HUES48 (cell line): ENCODE data around the gene CDH12.

Experiments used
- H3K27ac ChIP-seq: one replicate; pipeline ENCODE4 v1.7.0; 2013; ENCODE audit warnings: low read depth, low read length, inconsistent platforms
- H3K27me3 ChIP-seq: 2 replicates; pipeline ENCODE4 v1.6.1; 2013; ENCODE audit warnings: mild to moderate bottlenecking, low read length; ENCODE audit not compliant: control insufficient read depth, insufficient read depth
- H3K36me3 ChIP-seq: 2 replicates; pipeline ENCODE4 v1.6.1; 2013; ENCODE audit warnings: low read length; ENCODE audit not compliant: control insufficient read depth, insufficient read depth
- H3K4me1 ChIP-seq: 2 replicates; pipeline ENCODE4 v1.6.1; 2013; ENCODE audit warnings: mild to moderate bottlenecking, low read length; ENCODE audit not compliant: control insufficient read depth, insufficient read depth
- H3K4me3 ChIP-seq: 2 replicates; pipeline ENCODE4 v1.5.1; 2013; ENCODE audit warnings: mild to moderate bottlenecking, low read depth, low read length
- H3K9ac ChIP-seq: 2 replicates; pipeline ENCODE4 v1.6.1; 2013; ENCODE audit warnings: mild to moderate bottlenecking, low read depth, low read length, moderate library complexity
- H3K9me3 ChIP-seq: 2 replicates; pipeline ENCODE4 v1.6.1; 2013; ENCODE audit warnings: low read length; ENCODE audit not compliant: control insufficient read depth, insufficient read depth

CDH12 gene

GRCh38 chr5:22473886-22474285 lies 379.3 kb downstream of the CDH12 start:
- Histone ChIP-seq H3K36me3 (no peaks in the 10 kb centered on the region), H3K9ac (no peak overlapping the region), H3K9me3 (no peaks in the 10 kb centered on the region), H3K4me1 (no peaks in the 10 kb centered on the region), H3K27me3 (no peaks in the 10 kb centered on the region), H3K27ac (no peak overlapping the region), H3K4me3 (no peak overlapping the region)

GRCh38 chr5:22471154-22471553 lies 382.0 kb downstream of the CDH12 start:
- no peaks in the 10 kb centered on the region for H3K4me1 ChIP-seq
- H3K36me3 ChIP-seq = no peaks in the 10 kb centered on the region
- no peak overlapping the region for H3K9ac ChIP-seq
- H3K4me3 ChIP-seq = no peak overlapping the region
- H3K27me3 ChIP-seq = no peaks in the 10 kb centered on the region
- no peak overlapping the region for H3K27ac ChIP-seq
- no peaks in the 10 kb centered on the region for H3K9me3 ChIP-seq

GRCh38 chr5:22470408-22470807 lies 382.7 kb downstream of the CDH12 start:
- H3K4me1 ChIP-seq = no peaks in the 10 kb centered on the region
- no peaks in the 10 kb centered on the region for H3K9me3 ChIP-seq
- no peak overlapping the region for H3K9ac ChIP-seq
- H3K27me3 ChIP-seq = no peaks in the 10 kb centered on the region
- H3K36me3 ChIP-seq = no peaks in the 10 kb centered on the region
- H3K27ac ChIP-seq = no peak overlapping the region
- H3K4me3 ChIP-seq = no peak overlapping the region

- H3K36me3 ChIP-seq = no peaks in the 10 kb centered on the region
- no peaks in the 10 kb centered on the region for H3K9me3 ChIP-seq
- no peak overlapping the region for H3K4me3 ChIP-seq
- H3K27me3 ChIP-seq = no peaks in the 10 kb centered on the region
- no peak overlapping the region for H3K9ac ChIP-seq
- no peak overlapping the region for H3K27ac ChIP-seq
- no peaks in the 10 kb centered on the region for H3K4me1 ChIP-seq
Measured at GRCh38 chr5:22465616-22466015, 387.5 kb downstream of the CDH12 start.

GRCh38 chr5:22465177-22465576 lies 388.0 kb downstream of the CDH12 start:
- H3K9me3 ChIP-seq = no peaks in the 10 kb centered on the region
- H3K27me3 ChIP-seq = no peaks in the 10 kb centered on the region
- H3K27ac ChIP-seq = no peak overlapping the region
- H3K36me3 ChIP-seq = no peaks in the 10 kb centered on the region
- H3K4me1 ChIP-seq = no peaks in the 10 kb centered on the region
- no peak overlapping the region for H3K9ac ChIP-seq
- no peak overlapping the region for H3K4me3 ChIP-seq

GRCh38 chr5:22460189-22460588 lies 393.0 kb downstream of the CDH12 start:
- Histone ChIP-seq H3K9ac (no peak overlapping the region), H3K27ac (no peak overlapping the region), H3K4me1 (no peaks in the 10 kb centered on the region), H3K9me3 (no peaks in the 10 kb centered on the region), H3K4me3 (no peak overlapping the region), H3K36me3 (no peaks in the 10 kb centered on the region), H3K27me3 (no peaks in the 10 kb centered on the region)

- Histone ChIP-seq H3K27me3 (no peaks in the 10 kb centered on the region), H3K4me3 (no peak overlapping the region)
Measured at GRCh38 chr5:22432905-22433304, 420.2 kb downstream of the CDH12 start.

GRCh38 chr5:22431840-22432239 lies 421.3 kb downstream of the CDH12 start:
- no peaks in the 10 kb centered on the region for H3K9me3 ChIP-seq
- H3K9ac ChIP-seq = no peak overlapping the region
- no peak overlapping the region for H3K4me3 ChIP-seq
- no peaks in the 10 kb centered on the region for H3K4me1 ChIP-seq
- no peaks in the 10 kb centered on the region for H3K27me3 ChIP-seq
- no peaks in the 10 kb centered on the region for H3K36me3 ChIP-seq
- H3K27ac ChIP-seq = no peak overlapping the region

More at GRCh38 chr5:22432905-22433304, 420.2 kb downstream of the CDH12 start:
- Histone ChIP-seq H3K36me3 (no peaks in the 10 kb centered on the region), H3K9me3 (no peaks in the 10 kb centered on the region), H3K9ac (no peak overlapping the region), H3K4me1 (no peaks in the 10 kb centered on the region), H3K27ac (no peak overlapping the region)

- Histone ChIP-seq H3K4me3 (no peak overlapping the region), H3K27ac (no peak overlapping the region), H3K9ac (no peak overlapping the region), H3K4me1 (no peaks in the 10 kb centered on the region), H3K9me3 (no peaks in the 10 kb centered on the region), H3K27me3 (no peaks in the 10 kb centered on the region), H3K36me3 (no peaks in the 10 kb centered on the region)
Measured at GRCh38 chr5:22431406-22431805, 421.7 kb downstream of the CDH12 start.

GRCh38 chr5:22411554-22412349 lies 441.4 kb downstream of the CDH12 start:
- Histone ChIP-seq H3K27me3 (no peaks in the 10 kb centered on the region), H3K27ac (no peak overlapping the region), H3K36me3 (no peaks in the 10 kb centered on the region), H3K4me3 (no peak overlapping the region), H3K9me3 (no peaks in the 10 kb centered on the region), H3K4me1 (no peaks in the 10 kb centered on the region), H3K9ac (no peak overlapping the region)

GRCh38 chr5:22391956-22392355 lies 461.2 kb downstream of the CDH12 start:
- no peaks in the 10 kb centered on the region for H3K4me1 ChIP-seq
- no peaks in the 10 kb centered on the region for H3K9me3 ChIP-seq
- H3K9ac ChIP-seq = no peak overlapping the region
- no peak overlapping the region for H3K27ac ChIP-seq
- H3K4me3 ChIP-seq = no peak overlapping the region
- no peaks in the 10 kb centered on the region for H3K36me3 ChIP-seq
- no peaks in the 10 kb centered on the region for H3K27me3 ChIP-seq
